WI38 (cell line): ENCODE data around the gene BTG1.

Experiments
- H3K4me3 ChIP-seq: 2 replicates; pipeline ENCODE4 v1.5.1; 2011; ENCODE audit warnings: low read depth, mild to moderate bottlenecking, control low read depth, low read length
- CTCF ChIP-seq: IDR thresholded peaks from 2 replicates; pipeline ENCODE4 v1.5.1; 2012; ENCODE audit warnings: low read depth, mild to moderate bottlenecking, control low read depth, low read length

BTG1 gene

GRCh38 chr12:92121826-92122225, 23.8 kb downstream of the BTG1 start:
- no peak overlapping the region for H3K4me3 ChIP-seq
- TF ChIP-seq CTCF = no peak

DNA sequence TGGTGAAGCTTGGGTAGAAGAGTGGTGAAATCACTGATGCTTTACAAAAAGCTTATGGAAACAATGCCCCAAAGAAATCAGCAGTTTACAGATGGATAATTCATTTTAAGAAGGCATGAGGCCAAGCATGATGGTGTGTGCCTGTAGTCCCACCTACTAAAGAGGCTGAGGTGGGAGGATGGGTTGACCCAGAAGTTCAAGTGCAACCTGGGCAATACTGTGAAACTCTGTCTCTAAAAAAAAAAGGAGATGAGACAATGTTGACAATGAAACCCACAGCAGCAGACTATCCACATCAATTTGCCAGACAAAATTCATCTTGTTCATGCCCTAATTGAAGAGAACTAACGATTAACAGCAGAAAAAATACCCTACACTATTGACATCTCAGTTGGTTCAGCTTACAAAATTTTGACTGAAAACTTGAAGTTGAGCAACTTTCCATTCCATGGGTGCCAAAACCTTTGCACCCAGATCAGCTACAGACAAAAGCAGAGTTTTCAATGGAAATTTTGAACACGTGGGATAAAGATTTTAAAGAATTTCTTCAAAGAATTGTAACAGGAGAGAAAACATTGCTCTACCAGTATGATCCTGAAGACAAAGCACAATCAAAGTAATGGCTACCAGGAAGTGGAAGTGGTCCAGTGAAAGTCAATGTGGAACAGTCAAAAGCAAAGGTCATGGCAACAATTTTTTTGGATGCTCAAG, 26.7 kb downstream of the BTG1 start:
- no peak overlapping the region for H3K4me3 ChIP-seq
- no peak for TF ChIP-seq CTCF

- no peak overlapping the region for H3K4me3 ChIP-seq
- no peak for TF ChIP-seq CTCF
These were observed 30.8 kb downstream of the BTG1 start for GRCh38 chr12:92114834-92115233.

GRCh38 chr12:92111256-92111655, 34.4 kb downstream of the BTG1 start:
- H3K4me3 ChIP-seq = no peak overlapping the region
- no peak for TF ChIP-seq CTCF

DNA sequence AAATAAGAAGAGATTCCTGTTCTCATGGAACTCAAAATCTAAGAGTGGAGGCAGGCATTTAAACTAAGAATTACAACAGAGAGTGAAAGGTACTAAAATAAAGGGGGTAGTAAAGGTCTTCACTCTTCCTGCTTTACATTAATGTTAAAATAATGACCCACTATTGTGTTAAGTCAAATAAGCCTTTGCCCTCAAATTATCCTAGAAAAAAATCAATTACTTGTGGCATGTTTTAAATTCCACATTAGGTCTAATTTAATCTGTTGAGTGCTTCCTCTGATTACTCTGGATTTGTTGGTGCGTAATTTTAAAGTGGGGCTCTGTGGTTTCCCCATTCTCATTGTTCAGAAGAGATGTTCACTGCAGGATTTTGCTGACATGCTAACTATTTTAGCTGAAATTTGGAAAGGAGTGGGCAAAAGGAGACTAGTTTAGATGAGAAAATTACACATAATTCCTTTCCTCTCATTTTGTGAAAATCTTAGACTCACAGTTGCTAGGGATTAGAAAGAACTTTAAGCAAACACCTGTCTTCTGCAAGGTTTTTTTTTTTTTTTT, 35.5 kb downstream of the BTG1 start:
- no peak for TF ChIP-seq CTCF
- H3K4me3 ChIP-seq = no peak overlapping the region

- no peak for TF ChIP-seq CTCF
These were observed 36.0 kb downstream of the BTG1 start for GRCh38 chr12:92109613-92110012.

DNA sequence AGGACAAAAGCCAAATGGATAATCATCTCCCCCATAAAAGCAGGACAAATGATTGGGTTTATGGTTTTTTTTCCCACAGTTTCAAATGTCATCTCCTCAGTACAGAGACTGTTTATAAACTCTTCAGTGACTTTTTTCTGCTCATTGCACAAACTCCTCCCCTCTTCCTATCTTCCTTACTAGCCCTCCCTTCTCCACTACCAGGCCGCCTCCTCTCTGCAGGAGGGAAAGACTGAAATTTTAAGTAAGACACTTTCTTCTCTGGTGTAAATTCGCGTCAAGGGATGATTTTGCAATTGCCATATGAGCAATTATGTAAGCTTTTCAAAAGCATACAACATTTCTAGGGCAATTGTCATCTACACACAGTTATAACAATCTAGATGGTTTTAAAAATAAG, 37.0 kb downstream of the BTG1 start:
- H3K4me3 ChIP-seq = no peak overlapping the region
- no peak for TF ChIP-seq CTCF

More at GRCh38 chr12:92109613-92110012, 36.0 kb downstream of the BTG1 start:
- H3K4me3 ChIP-seq = no peak overlapping the region
